ENCODE results near the gene TRAPPC3.

Gene TRAPPC3

DNA sequence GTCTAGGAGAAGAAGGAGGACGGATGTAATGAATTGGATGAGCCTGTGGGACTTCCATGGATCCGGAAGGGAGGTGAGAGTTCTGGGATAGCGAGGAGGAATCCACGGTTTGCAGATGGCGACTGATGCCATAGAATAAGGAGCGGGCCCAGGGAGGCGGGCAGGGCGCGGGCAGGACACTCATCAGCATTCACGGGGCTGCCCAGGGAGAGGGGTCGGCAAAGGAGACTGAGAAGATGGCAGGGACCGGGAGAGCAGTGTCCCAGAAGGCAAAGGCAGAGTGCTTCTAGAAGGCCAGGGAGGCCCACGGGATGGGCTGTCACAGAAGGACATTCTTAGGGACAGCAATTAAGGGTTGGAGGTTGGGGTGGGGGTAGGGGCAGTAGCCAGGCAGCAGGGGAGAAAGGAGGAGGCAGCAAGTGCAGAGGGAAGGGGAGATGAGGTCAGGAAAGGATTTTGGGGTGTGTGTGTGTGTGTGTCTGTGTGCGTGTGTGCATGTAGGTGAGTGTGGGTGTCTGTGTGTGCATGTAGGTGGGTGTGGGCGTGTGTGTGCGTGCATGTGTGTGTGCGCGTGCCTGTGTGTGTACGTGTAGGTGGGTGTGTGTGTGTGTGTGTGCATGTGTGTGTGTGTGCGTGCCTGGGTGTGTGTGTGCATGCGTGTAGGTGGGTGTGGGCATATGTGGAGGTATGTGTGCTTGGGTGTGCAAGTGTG lies 23.1 kb downstream of the TRAPPC3 start (continued):
- TF ChIP-seq ZNF521 (tag by site-specific recombination; IDR thresholded peaks at IDR 0.05) (no peak), ZNF626 (tag by site-specific recombination; IDR thresholded peaks at IDR 0.05) (no peak), SETDB1 (IDR thresholded peaks at IDR 0.05; ENCODE audit: insufficient read length, low read length) (no peak), ZNF202 (tag by site-specific recombination; IDR thresholded peaks at IDR 0.05; ENCODE audit: borderline replicate concordance) (no peak), ZBTB8A (tag by site-specific recombination; IDR thresholded peaks at IDR 0.05) (no peak), ZBTB17 (tag by site-specific recombination; IDR thresholded peaks at IDR 0.05) (no peak), OSR2 (tag by site-specific recombination; IDR thresholded peaks at IDR 0.05) (no peak), ZNF549 (tag by site-specific recombination; IDR thresholded peaks at IDR 0.05) (no peak), ZNF747 (tag by site-specific recombination; IDR thresholded peaks at IDR 0.05) (no peak), ZNF837 (tag by site-specific recombination; IDR thresholded peaks at IDR 0.05) (no peak; the same call in 1 of the 2 replicates), ZFHX2 (tag by site-specific recombination; conservative IDR thresholded peaks at IDR 0.05) (peak; percentile 100), ZEB2 (tag by site-specific recombination; IDR thresholded peaks at IDR 0.05) (no peak), ZNF571 (tag by site-specific recombination; IDR thresholded peaks at IDR 0.05) (no peak), ZNF558 (tag by site-specific recombination; IDR thresholded peaks at IDR 0.05) (no peak), SCRT1 (tag by site-specific recombination; IDR thresholded peaks at IDR 0.05; ENCODE audit: borderline replicate concordance) (no peak), ZNF266 (tag by site-specific recombination; IDR thresholded peaks at IDR 0.05; ENCODE audit: low read depth) (peak; percentile 33; the same call in 1 of the 2 replicates), GLIS1 (tag by site-specific recombination; IDR thresholded peaks at IDR 0.05) (no peak), ZNF404 (tag by site-specific recombination; IDR thresholded peaks at IDR 0.05) (no peak), ZNF274 (IDR thresholded peaks at IDR 0.05; ENCODE audit: low read length) (no peak), ZNF274 (tag by site-specific recombination; IDR thresholded peaks at IDR 0.05; ENCODE audit: borderline replicate concordance) (no peak), TCF7L2 (IDR thresholded peaks at IDR 0.05; ENCODE audit: borderline replicate concordance, low read depth, low read length) (no peak), TRIM28 (IDR thresholded peaks at IDR 0.05; ENCODE audit: borderline replicate concordance, low read length) (no peak), SP3 (tag by site-specific recombination; IDR thresholded peaks at IDR 0.05) (no peak), ZNF366 (tag by site-specific recombination; conservative IDR thresholded peaks at IDR 0.05) (no peak), ZNF785 (tag by site-specific recombination; IDR thresholded peaks at IDR 0.05) (0 out of 2 replicates have a peak, but pooled peaks have one; percentile 59), ZNF777 (tag by site-specific recombination; IDR thresholded peaks at IDR 0.05; ENCODE audit: borderline replicate concordance) (no peak), ZBTB20 (tag by site-specific recombination; IDR thresholded peaks at IDR 0.05) (no peak), ZNF2 (tag by site-specific recombination; IDR thresholded peaks at IDR 0.05) (no peak), ZNF48 (tag by site-specific recombination; IDR thresholded peaks at IDR 0.05) (no peak), ZBTB1 (tag by site-specific recombination; IDR thresholded peaks at IDR 0.05) (no peak)
- TF ChIP-seq, protein P1, sequence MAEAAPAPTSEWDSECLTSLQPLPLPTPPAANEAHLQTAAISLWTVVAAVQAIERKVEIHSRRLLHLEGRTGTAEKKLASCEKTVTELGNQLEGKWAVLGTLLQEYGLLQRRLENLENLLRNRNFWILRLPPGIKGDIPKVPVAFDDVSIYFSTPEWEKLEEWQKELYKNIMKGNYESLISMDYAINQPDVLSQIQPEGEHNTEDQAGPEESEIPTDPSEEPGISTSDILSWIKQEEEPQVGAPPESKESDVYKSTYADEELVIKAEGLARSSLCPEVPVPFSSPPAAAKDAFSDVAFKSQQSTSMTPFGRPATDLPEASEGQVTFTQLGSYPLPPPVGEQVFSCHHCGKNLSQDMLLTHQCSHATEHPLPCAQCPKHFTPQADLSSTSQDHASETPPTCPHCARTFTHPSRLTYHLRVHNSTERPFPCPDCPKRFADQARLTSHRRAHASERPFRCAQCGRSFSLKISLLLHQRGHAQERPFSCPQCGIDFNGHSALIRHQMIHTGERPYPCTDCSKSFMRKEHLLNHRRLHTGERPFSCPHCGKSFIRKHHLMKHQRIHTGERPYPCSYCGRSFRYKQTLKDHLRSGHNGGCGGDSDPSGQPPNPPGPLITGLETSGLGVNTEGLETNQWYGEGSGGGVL (tag by site-specific recombination; IDR thresholded peaks at IDR 0.05): peak; percentile 39
- TF ChIP-seq, protein P2, sequence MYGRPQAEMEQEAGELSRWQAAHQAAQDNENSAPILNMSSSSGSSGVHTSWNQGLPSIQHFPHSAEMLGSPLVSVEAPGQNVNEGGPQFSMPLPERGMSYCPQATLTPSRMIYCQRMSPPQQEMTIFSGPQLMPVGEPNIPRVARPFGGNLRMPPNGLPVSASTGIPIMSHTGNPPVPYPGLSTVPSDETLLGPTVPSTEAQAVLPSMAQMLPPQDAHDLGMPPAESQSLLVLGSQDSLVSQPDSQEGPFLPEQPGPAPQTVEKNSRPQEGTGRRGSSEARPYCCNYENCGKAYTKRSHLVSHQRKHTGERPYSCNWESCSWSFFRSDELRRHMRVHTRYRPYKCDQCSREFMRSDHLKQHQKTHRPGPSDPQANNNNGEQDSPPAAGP (tag by site-specific recombination; IDR thresholded peaks at IDR 0.05): no peak
- TF ChIP-seq, protein P3, sequence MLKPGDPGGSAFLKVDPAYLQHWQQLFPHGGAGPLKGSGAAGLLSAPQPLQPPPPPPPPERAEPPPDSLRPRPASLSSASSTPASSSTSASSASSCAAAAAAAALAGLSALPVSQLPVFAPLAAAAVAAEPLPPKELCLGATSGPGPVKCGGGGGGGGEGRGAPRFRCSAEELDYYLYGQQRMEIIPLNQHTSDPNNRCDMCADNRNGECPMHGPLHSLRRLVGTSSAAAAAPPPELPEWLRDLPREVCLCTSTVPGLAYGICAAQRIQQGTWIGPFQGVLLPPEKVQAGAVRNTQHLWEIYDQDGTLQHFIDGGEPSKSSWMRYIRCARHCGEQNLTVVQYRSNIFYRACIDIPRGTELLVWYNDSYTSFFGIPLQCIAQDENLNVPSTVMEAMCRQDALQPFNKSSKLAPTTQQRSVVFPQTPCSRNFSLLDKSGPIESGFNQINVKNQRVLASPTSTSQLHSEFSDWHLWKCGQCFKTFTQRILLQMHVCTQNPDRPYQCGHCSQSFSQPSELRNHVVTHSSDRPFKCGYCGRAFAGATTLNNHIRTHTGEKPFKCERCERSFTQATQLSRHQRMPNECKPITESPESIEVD (tag by site-specific recombination; IDR thresholded peaks at IDR 0.05): no peak
- TF ChIP-seq, protein P4, sequence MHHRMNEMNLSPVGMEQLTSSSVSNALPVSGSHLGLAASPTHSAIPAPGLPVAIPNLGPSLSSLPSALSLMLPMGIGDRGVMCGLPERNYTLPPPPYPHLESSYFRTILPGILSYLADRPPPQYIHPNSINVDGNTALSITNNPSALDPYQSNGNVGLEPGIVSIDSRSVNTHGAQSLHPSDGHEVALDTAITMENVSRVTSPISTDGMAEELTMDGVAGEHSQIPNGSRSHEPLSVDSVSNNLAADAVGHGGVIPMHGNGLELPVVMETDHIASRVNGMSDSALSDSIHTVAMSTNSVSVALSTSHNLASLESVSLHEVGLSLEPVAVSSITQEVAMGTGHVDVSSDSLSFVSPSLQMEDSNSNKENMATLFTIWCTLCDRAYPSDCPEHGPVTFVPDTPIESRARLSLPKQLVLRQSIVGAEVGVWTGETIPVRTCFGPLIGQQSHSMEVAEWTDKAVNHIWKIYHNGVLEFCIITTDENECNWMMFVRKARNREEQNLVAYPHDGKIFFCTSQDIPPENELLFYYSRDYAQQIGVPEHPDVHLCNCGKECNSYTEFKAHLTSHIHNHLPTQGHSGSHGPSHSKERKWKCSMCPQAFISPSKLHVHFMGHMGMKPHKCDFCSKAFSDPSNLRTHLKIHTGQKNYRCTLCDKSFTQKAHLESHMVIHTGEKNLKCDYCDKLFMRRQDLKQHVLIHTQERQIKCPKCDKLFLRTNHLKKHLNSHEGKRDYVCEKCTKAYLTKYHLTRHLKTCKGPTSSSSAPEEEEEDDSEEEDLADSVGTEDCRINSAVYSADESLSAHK (tag by site-specific recombination; IDR thresholded peaks at IDR 0.05): no peak
- TF ChIP-seq, protein P5, sequence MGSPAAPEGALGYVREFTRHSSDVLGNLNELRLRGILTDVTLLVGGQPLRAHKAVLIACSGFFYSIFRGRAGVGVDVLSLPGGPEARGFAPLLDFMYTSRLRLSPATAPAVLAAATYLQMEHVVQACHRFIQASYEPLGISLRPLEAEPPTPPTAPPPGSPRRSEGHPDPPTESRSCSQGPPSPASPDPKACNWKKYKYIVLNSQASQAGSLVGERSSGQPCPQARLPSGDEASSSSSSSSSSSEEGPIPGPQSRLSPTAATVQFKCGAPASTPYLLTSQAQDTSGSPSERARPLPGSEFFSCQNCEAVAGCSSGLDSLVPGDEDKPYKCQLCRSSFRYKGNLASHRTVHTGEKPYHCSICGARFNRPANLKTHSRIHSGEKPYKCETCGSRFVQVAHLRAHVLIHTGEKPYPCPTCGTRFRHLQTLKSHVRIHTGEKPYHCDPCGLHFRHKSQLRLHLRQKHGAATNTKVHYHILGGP (tag by site-specific recombination; IDR thresholded peaks at IDR 0.05): no peak
